ENCODE measurements around the gene CC2D2B.
"Not testable (repeated sequence)": the region's sequence is repeated elsewhere in the genome, so short reads cannot be mapped to it uniquely, and the experiment has no call there.

The CC2D2B gene

DNA sequence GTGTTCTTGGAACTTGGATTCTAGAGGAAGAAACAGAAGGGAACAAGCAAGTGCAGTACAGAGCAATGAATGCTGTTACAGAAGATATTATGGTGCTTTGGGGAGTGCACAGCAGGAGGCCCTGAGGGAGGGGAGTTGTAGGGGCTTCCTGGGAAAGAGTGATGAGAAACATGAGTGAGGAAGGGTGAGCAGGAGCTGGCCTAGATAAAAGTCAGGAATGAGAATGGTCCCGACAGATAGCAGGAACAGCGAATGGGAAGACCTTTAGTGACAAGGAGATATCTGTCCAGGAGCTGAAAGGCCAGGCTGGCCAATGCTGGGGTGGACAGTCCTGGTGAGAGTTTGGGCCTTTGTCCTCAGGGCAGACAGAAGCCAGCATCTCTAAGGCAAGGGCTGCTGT is 115.0 kb downstream of the CC2D2B start:
- no peak for DNase-seq

DNA sequence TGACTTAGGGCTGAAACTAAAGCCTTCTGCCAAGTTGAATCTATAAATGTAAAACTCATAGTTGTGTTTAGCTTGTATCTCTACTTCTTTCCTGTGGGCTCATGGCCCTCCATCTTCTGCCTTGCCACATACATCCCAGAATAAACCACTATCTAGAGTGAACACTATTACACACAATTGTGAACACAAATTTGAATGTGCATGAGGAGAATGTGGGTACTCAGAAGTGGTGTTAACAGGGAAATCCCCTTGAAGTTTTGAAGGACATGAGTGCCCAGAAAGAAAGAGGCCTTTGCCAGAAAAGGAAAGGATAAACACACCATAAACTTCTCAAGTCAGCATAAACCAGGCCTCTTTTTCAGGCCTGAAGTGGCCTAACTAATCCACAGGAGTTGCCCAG is 115.4 kb downstream of the CC2D2B start:
- DNase-seq, result no peak

GRCh38 chr10:96025566-96025965 is 117.8 kb downstream of the CC2D2B start:
- DNase-seq, result no peak

GRCh38 chr10:96034625-96035024 is 126.8 kb downstream of the CC2D2B start:
- no peak for DNase-seq

DNA sequence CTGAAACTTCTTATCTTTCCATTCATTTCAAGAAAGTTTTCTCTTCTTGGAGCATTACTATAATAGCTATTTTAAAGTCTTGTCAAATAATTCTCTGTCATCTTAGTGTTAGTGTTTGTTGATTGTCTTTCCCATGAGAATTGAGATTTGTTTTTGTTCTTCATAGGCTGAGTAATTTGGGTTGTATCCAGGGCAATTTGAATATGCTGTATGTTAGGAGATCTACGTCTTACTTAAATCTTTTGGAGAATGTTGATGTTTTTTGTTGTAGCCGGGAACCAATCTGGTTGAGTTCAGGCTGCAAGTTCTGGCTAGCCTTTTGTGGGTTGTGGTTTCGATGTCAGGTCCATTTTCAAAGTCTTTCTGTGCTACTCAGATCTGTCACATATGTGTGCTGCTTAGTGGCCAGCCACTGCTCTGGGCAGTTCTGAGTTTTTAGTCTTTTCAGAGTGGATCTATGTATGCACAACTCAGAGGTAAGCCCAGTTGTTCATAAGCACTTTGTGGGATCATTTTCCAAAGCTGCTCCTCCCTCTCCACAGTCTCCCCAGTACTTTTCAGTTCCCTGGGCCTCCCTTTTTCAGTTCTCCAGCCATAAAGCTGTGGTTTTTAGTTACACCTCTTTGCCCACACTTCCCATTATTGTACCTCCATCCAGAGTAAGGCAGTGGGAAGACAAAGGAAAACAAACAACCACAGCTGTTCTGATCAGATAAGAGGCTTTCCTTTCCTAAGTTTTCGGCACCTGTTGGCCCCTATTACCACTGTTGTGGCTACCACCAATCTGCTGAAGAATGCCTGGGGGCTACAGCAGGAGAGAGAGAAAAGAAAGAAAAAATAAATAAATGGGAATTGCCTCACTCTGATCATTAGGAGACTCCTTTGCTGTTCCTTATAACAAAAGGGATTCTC is 131.0 kb downstream of the CC2D2B start:
- no peak for DNase-seq

DNA sequence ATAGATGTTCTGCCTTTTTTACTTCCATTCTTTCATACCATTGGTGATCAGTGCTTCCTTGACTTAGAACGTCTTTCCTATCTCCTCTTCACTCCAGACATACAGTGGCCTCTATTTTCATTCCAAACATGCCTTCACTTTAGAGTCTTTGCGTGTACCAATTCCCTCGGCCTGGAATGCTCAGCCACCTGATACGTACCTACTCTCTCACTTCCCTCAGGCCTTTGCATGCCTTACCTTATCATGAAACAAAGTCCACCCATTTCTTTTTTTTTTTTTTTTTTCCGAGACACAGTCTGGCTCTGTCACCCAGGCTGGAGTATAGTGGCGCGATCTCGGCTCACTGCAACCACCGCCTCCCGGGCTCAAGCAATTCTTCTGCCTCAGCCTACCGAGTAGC is 133.4 kb downstream of the CC2D2B start:
- DNase-seq, result no peak

DNA sequence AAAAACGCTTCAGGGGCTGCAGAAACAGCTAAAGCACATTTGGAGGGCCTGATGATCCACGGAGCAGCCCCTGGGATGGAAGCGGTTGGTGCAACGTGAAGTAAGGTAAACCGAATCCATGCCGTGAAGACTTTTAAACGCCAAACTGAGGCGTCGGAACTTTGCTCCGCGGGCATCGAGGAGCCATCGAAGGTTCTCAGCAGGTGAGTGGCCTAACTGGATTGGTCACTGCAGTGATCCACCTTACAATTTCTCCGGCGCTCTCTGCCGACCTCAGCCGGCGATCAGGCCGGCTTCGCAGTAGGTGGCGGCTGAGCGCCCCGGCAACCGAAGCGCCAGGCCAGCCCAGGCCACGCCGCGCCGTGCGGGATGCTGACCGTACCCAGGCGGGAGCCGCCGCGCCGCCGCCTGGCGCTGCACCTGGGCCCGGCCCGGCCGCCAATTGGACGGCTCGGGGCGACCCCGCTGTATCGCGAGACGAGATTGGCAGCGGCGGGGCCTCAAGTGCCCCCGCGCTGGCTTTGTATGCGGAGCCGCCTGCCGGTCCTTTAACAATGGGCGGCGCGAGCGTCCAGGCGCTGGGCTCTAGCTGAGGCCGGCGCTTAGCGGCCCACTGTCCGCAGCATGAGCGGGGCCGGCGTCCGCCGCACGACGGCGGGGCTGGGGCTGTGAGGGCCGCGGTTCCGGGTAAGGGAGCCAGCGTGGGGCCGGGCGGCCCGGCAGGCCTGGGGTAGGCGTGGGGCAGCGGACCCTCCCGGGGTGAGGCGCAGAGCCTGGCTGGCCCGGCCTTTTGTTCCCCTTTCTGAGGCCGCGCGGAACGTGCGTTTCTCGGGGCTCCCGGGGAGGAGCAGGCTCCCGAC is 135.5 kb downstream of the CC2D2B start, which contains the start of gene CCNJ:
Gene CCNJ, plus strand, starts transcription at position 551 of the 860 bp plus-strand sequence. CDS start 811 bp downstream, outside the sequence.
- peak; percentile 37 for DNase-seq

GRCh38 chr10:96043893-96044715 is 136.3 kb downstream of the CC2D2B start:
- peak; percentile 10 for DNase-seq

- no peak for DNase-seq
Observed at GRCh38 chr10:96044736-96045135, 137.0 kb downstream of the CC2D2B start.

DNA sequence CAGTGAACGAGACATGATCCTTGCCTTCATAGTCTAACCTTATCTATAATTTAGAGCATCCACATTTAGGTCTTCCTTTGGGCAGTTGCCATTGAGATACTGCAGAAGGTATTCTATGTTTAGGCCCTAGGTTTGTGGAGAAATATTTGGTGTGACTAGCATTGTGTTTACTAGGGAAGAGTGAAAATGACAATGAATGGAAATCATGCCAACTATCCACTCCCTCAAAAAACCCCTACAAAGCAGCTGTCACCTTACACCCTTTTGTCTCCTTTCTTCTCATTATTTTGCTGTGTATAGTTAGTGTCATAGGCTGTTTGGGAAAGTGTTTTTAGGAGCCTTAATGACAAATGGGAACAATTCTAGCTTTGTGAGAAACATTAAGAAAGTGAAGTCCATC is 138.8 kb downstream of the CC2D2B start:
- no peak for DNase-seq

GRCh38 chr10:96047004-96047649 is 139.4 kb downstream of the CC2D2B start:
- no peak for DNase-seq

GRCh38 chr10:96047925-96048324 is 140.2 kb downstream of the CC2D2B start:
- DNase-seq, result not testable (repeated sequence)

DNA sequence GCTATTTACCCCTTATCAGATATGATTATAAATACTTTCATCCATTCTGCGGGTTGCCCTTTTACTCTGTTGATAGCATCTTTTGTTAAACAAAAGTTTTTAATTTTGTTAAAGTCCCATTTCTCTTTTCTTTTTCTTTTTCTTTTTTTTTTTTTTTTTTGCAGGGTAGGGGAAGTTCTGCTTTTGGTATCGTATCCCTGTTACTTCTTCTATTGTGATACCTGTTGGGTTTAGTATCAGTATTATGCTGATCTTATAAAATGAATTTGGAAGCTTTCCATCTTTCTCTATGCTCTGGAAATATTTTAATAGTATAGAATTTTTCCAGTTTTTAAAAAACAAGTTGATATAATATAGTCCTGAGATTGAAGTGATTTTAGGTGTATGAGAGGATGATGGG is 141.6 kb downstream of the CC2D2B start:
- no peak for DNase-seq

GRCh38 chr10:96053985-96054384 is 146.2 kb downstream of the CC2D2B start:
- DNase-seq, result no peak

- DNase-seq, result no peak
Observed at GRCh38 chr10:96056787-96057186, 149.0 kb downstream of the CC2D2B start.

DNA sequence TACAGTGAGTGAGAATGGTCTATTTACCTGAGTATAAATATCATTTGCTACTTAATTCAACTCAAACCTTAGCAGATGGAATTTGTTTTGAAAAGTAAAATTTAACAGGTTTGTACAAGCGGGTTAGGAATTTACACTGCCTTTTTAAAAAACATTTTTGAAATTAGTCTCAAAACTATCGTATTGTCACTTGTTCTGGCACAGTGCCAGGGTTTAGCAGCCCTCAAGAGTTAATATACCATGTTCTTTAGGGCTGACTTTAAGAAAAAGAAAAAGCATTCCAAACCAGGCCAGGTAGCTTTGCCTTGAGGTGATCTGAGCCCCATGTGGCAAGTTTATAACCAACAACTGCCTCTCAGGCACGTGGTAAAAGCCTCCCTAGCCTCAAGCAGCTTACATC is 153.5 kb downstream of the CC2D2B start:
- no peak for DNase-seq

DNA sequence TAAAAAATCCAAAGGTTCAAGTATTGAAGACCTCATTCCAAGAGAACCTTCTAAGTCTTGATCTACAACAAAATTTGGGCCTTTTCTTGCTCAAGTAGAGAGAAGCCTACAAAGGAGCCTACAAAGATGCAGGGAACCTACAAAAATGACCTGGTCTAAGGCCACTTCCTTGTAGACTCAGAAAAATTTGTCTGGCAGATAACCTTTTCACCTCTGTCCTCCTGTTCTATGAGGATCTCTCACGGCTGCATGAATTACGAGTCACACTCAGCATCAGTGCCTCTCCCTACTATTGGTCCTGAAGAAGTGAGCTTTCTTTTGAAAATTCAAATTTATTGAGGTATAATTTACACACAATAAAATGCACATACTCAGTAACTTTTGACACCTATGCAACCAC is 164.9 kb downstream of the CC2D2B start:
- no peak for DNase-seq

DNA sequence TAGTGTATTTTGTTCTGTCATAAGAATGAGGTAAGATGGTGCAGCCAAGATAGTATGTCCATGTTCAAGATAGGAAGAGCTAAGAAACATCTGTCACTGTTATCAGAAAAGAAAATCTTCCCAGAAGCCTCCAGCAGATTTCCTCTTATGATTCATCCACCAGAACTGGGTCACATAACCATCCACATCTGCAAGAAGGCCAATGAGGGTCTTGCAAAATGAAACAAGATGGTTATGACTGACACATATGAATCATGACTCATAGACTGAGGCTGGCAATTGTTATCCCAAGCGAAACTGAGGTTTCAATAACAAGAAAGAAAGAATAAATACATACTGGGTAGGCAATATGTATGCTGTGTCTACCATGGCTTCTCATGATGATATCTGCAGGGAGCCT is 165.9 kb downstream of the CC2D2B start:
- DNase-seq, result no peak

GRCh38 chr10:96074776-96075175 is 167.0 kb downstream of the CC2D2B start:
- DNase-seq, result no peak

DNA sequence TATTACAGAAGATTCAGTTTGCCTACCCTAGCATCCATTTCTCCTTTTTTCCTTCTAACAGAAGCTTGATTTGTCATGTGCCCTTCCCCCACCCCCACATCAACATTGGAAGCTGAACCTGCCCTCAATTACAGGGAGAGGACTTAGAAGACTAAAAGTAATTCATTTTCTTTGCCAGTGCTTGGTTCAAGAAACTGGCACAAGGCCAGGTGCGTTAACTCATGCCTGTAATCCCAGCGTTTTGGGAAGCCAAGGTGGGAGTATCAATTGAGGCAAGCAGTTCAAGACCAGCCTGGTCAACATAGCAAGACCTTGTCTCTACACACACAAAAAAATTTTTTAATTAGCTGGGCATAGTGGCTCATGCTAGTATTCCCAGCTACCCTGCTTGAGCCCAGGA is 168.2 kb downstream of the CC2D2B start:
- DNase-seq, result no peak

- DNase-seq, result no peak
Observed at GRCh38 chr10:96077156-96077555, 169.4 kb downstream of the CC2D2B start.

- DNase-seq, result no peak
Observed at GRCh38 chr10:96082153-96082552, 174.4 kb downstream of the CC2D2B start.
